GM19463 (cell line): Measurements from ENCODE around the gene SCART1.
"Not testable (repeated sequence)": the region's sequence is repeated elsewhere in the genome, so short reads cannot be mapped to it uniquely, and the experiment has no call there.

Experiments
- ATAC-seq: cut with Tn5 transposase; IDR thresholded peaks from one replicate; pipeline ENCODE4 v1.9.1; 2021; ENCODE audit warnings: mild to moderate bottlenecking, moderate library complexity; ENCODE audit not compliant: unreplicated experiment

The SCART1 gene

DNA sequence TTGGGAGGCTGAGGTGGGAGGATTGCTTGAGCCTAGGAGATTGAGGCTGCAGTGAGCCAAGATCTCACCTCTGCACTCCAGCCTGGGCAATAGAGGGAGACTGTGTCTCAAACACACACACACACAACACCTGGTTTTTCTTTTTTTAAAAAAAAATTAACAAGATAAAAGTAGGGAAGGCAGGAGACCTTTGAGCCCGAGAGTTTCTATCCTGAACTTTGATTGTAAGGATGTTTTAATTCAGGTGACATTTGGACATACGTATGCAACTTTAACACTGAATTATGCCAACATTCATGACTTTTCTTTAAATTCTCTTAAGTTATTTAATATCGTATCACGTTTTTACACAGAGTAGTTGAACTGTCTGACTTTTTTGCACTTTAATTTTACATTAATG is 61.7 kb downstream of the SCART1 start:
- no peak for ATAC-seq

DNA sequence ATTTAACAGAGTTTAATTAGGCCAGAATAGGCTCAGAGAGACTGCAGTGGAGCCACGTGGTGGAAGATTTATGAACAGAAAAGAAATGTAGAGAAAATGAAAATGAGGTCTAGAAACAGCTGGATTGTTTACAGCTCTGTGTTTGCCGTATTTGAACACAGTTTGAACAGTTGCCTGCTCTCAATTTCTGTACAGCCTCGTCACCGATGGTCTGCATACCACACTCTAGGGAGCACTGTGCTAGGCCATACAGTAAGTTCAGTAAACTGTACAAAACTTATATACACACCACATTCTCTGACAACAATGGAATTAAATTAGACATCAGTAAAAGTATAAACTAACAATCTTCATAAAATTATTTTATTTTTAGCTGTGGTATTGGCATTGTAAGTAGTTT is 62.3 kb downstream of the SCART1 start:
- no peak for ATAC-seq

DNA sequence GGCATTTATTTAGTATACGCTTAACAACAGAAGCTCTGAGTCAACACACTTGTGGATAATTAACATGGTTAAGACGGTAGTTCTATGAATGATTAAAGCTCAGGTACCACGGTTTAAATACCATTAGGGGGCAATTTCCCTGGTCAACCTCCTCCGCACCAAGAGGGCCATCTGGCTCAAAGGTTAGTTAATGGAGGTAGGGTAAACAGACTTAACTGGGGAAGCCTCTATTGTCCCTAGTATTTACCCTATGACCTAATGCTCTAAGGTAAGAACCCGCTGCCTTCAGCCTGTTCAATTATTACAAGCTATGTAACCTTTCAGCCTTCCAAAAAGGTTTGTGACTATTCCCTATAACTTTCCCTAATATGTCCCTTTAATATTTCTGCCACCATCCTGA is 64.8 kb downstream of the SCART1 start:
- not testable (repeated sequence) for ATAC-seq
